Natural killer cell (primary cell): ENCODE data around the gene FLII. TPM values are rescaled to one million over a fixed set of nuclear protein-coding genes. Genes with fewer than 3 reads are reported as not detected.

Experiments used
- ATAC-seq, 3 donors: fragments of 150-1000 bp in 2 of 3; fragments of 200-7000 bp in 1 of 3; cut with Tn5 transposase; 1 replicate in 1 of 3; 2 replicates in 2 of 3; pipeline ENCODE4 v1.10.0; 2021; ENCODE audit warnings: mild to moderate bottlenecking in 2 of 3, moderate library complexity in 2 of 3
- DNase-seq, 2 donors: peaks; one replicate each; pipeline versions ENCODE4 v3.0.0 to v3.0.0-alpha.2; 2013 to 2021; ENCODE audit warnings: mixed read lengths in 1 of 2
- H3K27ac ChIP-seq: one replicate; pipeline ENCODE4 v1.5.1; 2013; ENCODE audit warnings: mild to moderate bottlenecking, low read length
- H3K27me3 ChIP-seq: one replicate; pipeline ENCODE4 v1.6.1; 2013; ENCODE audit warnings: low read length; ENCODE audit not compliant: control insufficient read depth, insufficient read depth
- H3K36me3 ChIP-seq: one replicate; pipeline ENCODE4 v1.6.1; 2013; ENCODE audit warnings: low read length; ENCODE audit not compliant: control insufficient read depth, insufficient read depth
- H3K4me1 ChIP-seq: one replicate; pipeline ENCODE4 v1.6.1; 2013; ENCODE audit warnings: low read length; ENCODE audit not compliant: control insufficient read depth, insufficient read depth
- H3K4me3 ChIP-seq: one replicate; pipeline ENCODE4 v1.5.1; 2013; ENCODE audit warnings: low read length
- H3K9me3 ChIP-seq: one replicate; pipeline ENCODE4 v1.6.1; 2013; ENCODE audit warnings: low read length; ENCODE audit not compliant: control insufficient read depth, insufficient read depth
- H3K27ac Mint-ChIP-seq, 2 donors: one replicate each; pipeline ENCODE4 v1.8.0; 2022; ENCODE audit warnings: mild to moderate bottlenecking in 2 of 2, mixed read lengths in 2 of 2, moderate library complexity in 1 of 2
- H3K27me3 Mint-ChIP-seq, 2 donors: one replicate each; pipeline ENCODE4 v1.8.0; 2022; ENCODE audit warnings: low read depth in 2 of 2, mixed read lengths in 2 of 2
- H3K36me3 Mint-ChIP-seq: one replicate; pipeline ENCODE4 v1.8.0; 2022; ENCODE audit warnings: mixed read lengths
- H3K4me1 Mint-ChIP-seq, 2 donors: one replicate each; pipeline ENCODE4 v1.8.0; 2022; ENCODE audit warnings: mixed read lengths in 2 of 2
- H3K4me3 Mint-ChIP-seq: one replicate; pipeline ENCODE4 v1.8.0; 2022; ENCODE audit warnings: mild to moderate bottlenecking, moderate library complexity, mixed read lengths
- H3K9me3 Mint-ChIP-seq, 2 donors: one replicate each; pipeline ENCODE4 v1.8.0; 2022; ENCODE audit warnings: mixed read lengths in 2 of 2
- WGBS: methylation state at CpG from one replicate; pipeline ENCODE4 v1.1.7; 2013; ENCODE audit warnings: missing lambda C conversion rate; ENCODE audit not compliant: insufficient coverage; 5-methylcytosine and 5-hydroxymethylcytosine counted together
- intact Hi-C: fragments of 100-400 bp; cut with micrococcal nuclease; formaldehyde crosslinking; loops from one replicate; pipeline ENCODE4 v1.14.2; 2022
- total RNA-seq, 4 donors: library from RNA; stranded (reverse); fragments of 120-200 nt in 1 of 4; gene quantifications; one replicate each; pipeline versions ENCODE4 v1.2.3 to v1.2.4, GENCODE V29; 2013 to 2022
- TF ChIP-seq, protein P1 (sequence below): fragments of 200-600 bp; IDR thresholded peaks from one replicate; pipeline ENCODE4 v1.8.0; 2022; ENCODE audit warnings: antibody characterized with exemption

Gene FLII
- total RNA-seq, 3 donors from 2014 or later (not counting 1 experiment from before 2014, with no cell fraction given): 286 to 342 (median 327) TPM

DNA sequence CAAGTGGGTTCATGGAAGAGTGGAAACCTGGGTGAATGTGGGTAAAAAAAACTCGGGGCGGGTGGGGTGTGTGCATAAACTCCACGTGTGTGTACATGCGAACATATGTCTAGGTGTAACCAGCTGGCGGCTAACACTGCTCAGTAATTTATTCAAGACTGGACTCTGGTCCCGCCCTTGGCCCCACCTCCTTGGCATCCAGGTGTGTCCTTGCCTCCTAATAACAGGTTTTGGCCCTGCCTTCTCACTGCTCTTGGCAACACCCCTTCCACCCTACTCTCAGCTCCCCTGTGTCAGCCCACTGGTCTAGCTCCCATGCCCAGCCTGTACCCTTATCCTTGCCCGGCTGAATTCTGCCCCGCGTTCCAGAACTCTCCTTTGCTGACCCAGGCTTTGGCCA, 8.3 kb downstream of the FLII start:
- H3K4me3 ChIP-seq: no peak overlapping the region
- Mint-ChIP-seq H3K4me3 (no peak overlapping the region), H3K27ac (peak overlapping the region in 1 of 2 donors; percentile 44), H3K36me3 (peaks cover 6% of the 10 kb centered on the region), H3K4me1 (peaks cover 4 to 5% of the 10 kb centered on the region in 2 donors), H3K27me3 (no peaks in the 10 kb centered on the region), H3K9me3 (no peaks in the 10 kb centered on the region)
- no peak overlapping the region for H3K27ac ChIP-seq
- DNase-seq: no peak
- H3K9me3 ChIP-seq: no peaks in the 10 kb centered on the region
- no peaks in the 10 kb centered on the region for H3K27me3 ChIP-seq
- intact Hi-C loops: no loop called here
- 92% methylated on average over 9 of the region's 9 CpGs for WGBS
- ATAC-seq: no peak
- H3K36me3 ChIP-seq: peaks cover 82% of the 10 kb centered on the region
- H3K4me1 ChIP-seq: no peaks in the 10 kb centered on the region
- TF ChIP-seq, protein P1, sequence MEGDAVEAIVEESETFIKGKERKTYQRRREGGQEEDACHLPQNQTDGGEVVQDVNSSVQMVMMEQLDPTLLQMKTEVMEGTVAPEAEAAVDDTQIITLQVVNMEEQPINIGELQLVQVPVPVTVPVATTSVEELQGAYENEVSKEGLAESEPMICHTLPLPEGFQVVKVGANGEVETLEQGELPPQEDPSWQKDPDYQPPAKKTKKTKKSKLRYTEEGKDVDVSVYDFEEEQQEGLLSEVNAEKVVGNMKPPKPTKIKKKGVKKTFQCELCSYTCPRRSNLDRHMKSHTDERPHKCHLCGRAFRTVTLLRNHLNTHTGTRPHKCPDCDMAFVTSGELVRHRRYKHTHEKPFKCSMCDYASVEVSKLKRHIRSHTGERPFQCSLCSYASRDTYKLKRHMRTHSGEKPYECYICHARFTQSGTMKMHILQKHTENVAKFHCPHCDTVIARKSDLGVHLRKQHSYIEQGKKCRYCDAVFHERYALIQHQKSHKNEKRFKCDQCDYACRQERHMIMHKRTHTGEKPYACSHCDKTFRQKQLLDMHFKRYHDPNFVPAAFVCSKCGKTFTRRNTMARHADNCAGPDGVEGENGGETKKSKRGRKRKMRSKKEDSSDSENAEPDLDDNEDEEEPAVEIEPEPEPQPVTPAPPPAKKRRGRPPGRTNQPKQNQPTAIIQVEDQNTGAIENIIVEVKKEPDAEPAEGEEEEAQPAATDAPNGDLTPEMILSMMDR: no peak

DNA sequence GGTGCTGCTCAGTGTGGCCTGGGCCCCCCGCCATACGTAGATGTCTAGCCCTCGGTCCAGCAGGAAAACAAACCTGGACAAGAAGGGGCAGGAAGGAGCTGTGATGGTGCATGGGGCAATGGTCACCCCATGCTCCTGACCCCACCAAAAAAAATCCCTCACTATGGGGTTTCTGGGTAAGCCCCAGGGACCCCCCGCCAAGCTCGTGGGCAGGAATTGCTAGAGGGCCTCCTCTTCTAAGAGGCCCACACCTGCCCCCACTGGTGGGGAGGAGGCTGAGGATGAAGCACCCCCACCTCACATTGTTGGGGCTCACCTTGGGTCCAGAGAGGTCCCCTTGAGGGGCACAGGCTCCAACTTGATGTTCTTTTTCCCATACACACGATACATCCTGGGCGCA, 9.7 kb downstream of the FLII start:
- TF ChIP-seq, protein P1: no peak
- 96% methylated on average over 5 of the region's 7 CpGs for WGBS
- no peaks in the 10 kb centered on the region for H3K27me3 ChIP-seq
- ATAC-seq (no peak), DNase-seq (no peak)
- Mint-ChIP-seq H3K9me3 (no peaks in the 10 kb centered on the region), H3K4me3 (no peak overlapping the region), H3K27ac (peak overlapping the region in 1 of 2 donors; percentile 67), H3K4me1 (peaks cover 4 to 5% of the 10 kb centered on the region in 2 donors), H3K27me3 (no peaks in the 10 kb centered on the region), H3K36me3 (peaks cover 6% of the 10 kb centered on the region)
- H3K4me3 ChIP-seq: no peak overlapping the region
- H3K36me3 ChIP-seq: peaks cover 74% of the 10 kb centered on the region
- intact Hi-C loops: no loop called here
- H3K27ac ChIP-seq: no peak overlapping the region
- no peaks in the 10 kb centered on the region for H3K9me3 ChIP-seq
- H3K4me1 ChIP-seq: no peaks in the 10 kb centered on the region

DNA sequence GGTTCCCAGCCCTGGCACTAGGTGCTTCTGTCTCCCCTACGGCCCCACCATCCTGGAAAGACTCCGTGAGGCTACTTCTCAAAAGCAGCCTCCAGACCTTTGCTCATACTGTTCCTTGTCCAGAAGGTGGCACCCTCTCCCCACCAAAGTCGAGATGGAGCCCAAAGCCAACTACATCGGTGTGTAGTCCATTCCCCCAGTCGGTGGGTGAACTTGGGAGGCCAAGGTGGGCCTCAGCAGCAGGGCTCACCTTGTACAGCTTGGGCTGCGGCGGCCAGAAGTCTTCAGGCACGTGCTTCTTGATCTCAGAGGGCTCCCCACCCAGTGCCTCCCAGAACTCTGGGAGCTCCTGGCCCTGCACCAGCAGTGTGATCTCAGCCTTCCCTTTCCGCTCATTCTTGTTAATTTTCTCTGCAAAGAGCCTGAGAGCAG, 10.2 kb downstream of the FLII start:
- peaks cover 6% of the 10 kb centered on the region for H3K36me3 Mint-ChIP-seq
- no peaks in the 10 kb centered on the region for H3K4me1 ChIP-seq
- H3K9me3 ChIP-seq: no peaks in the 10 kb centered on the region
- H3K4me3 Mint-ChIP-seq: peak overlapping the region; percentile 42
- H3K27ac ChIP-seq: no peak overlapping the region
- ATAC-seq: peak; percentile 74 to 89 (median 78)
- TF ChIP-seq, protein P1: peak; percentile 62
- no peak overlapping the region for H3K4me3 ChIP-seq
- DNase-seq: peak; percentile 51 to 82
- H3K36me3 ChIP-seq: peaks cover 69% of the 10 kb centered on the region
- no peaks in the 10 kb centered on the region for H3K27me3 ChIP-seq
- intact Hi-C loops: no loop called here
- H3K4me1 Mint-ChIP-seq: peaks cover 4 to 5% of the 10 kb centered on the region in 2 donors
- no peaks in the 10 kb centered on the region for H3K9me3 Mint-ChIP-seq
- H3K27ac Mint-ChIP-seq: peak overlapping the region; percentile 67 to 75
- WGBS: 54% methylated on average over 9 of the region's 9 CpGs
- no peaks in the 10 kb centered on the region for H3K27me3 Mint-ChIP-seq

DNA sequence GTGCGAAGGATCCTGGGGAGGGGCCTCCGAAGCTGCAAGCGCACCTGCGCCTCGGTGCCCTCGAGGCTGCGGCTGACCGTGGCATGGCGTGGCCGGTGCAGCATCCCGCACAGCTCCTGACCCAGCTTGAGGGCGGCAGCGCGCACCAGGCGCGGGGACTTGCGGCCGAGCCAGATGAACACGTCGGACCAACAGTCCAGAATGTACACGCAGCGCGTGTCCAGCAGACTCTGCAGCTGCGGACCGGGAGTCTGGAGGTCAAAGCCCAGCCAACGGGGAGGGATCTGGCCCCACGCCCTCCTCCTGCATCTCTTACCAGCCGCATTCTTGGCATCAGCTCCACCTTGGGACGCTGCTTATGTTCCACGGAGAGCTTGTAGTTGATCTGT, 10.9 kb downstream of the FLII start:
- intact Hi-C loops: no loop called here
- H3K4me1 ChIP-seq: no peaks in the 10 kb centered on the region
- no peak overlapping the region for H3K4me3 Mint-ChIP-seq
- H3K9me3 ChIP-seq: no peaks in the 10 kb centered on the region
- DNase-seq (no peak), ATAC-seq (no peak)
- H3K9me3 Mint-ChIP-seq: no peaks in the 10 kb centered on the region
- H3K4me1 Mint-ChIP-seq: peaks cover 4 to 5% of the 10 kb centered on the region in 2 donors
- WGBS: 98% methylated on average over 30 of the region's 30 CpGs
- H3K36me3 ChIP-seq: peaks cover 65% of the 10 kb centered on the region
- no peaks in the 10 kb centered on the region for H3K27me3 Mint-ChIP-seq
- H3K27ac Mint-ChIP-seq: no peak overlapping the region
- H3K4me3 ChIP-seq: no peak overlapping the region
- peaks cover 6% of the 10 kb centered on the region for H3K36me3 Mint-ChIP-seq
- TF ChIP-seq, protein P1: no peak
- H3K27ac ChIP-seq: no peak overlapping the region
- no peaks in the 10 kb centered on the region for H3K27me3 ChIP-seq
